Uterus (tissue), 4 donors: Measurements from ENCODE around the gene VWC2L. TPM values are rescaled to one million over a fixed set of nuclear protein-coding genes. Genes with fewer than 3 reads are reported as not detected.

Source experiments
- DNase-seq, 2 donors: peaks; one replicate each; pipeline ENCODE4 v3.0.0-alpha.2; 2019 to 2020
- H3K27ac ChIP-seq, 2 donors: fragments of 200-600 bp; sonication (generic); 1 replicate in 1 of 2; 2 replicates in 1 of 2; pipeline ENCODE4 v1.5.1; 2016 to 2018
- H3K27me3 ChIP-seq, 2 donors: fragments of 200-600 bp; sonication (generic); one replicate each; pipeline ENCODE4 v1.5.1; 2018 to 2019; ENCODE audit warnings: control low read depth in 1 of 2
- H3K36me3 ChIP-seq, 2 donors: fragments of 200-600 bp; sonication (generic); one replicate each; pipeline ENCODE4 v1.5.1; 2019; ENCODE audit warnings: control low read depth in 1 of 2
- H3K4me1 ChIP-seq, 2 donors: fragments of 200-600 bp; sonication (generic); one replicate each; pipeline ENCODE4 v1.5.1; 2018 to 2019; ENCODE audit warnings: control low read depth in 1 of 2
- H3K4me3 ChIP-seq, 2 donors: fragments of 200-600 bp; sonication (generic); 1 replicate in 1 of 2; 2 replicates in 1 of 2; pipeline ENCODE4 v1.5.1; 2018 to 2019; ENCODE audit warnings: mild to moderate bottlenecking in 1 of 2
- H3K9me3 ChIP-seq, 2 donors: fragments of 200-600 bp; sonication (generic); one replicate each; pipeline ENCODE4 v1.5.1; 2019; ENCODE audit warnings: control low read depth in 1 of 2
- POLR2A ChIP-seq, 2 donors: fragments of 450-650 bp; IDR thresholded peaks; one replicate each; pipeline ENCODE4 v1.6.1; 2016; ENCODE audit warnings: antibody characterized with exemption in 2 of 2, mild to moderate bottlenecking in 1 of 2, moderate library complexity in 1 of 2
- intact Hi-C: fragments of 100-400 bp; cut with DNase I; formaldehyde crosslinking; loops from one replicate; pipeline ENCODE4 v1.15.1; 2023; ENCODE audit warnings: low total_unique reads
- total RNA-seq, 4 donors: library from RNA; depleted of rRNA in 3 of 4; stranded (reverse); fragments of >200 nt in 3 of 4; gene quantifications; one replicate each; pipeline versions ENCODE4 v1.1.0 to v1.2.4, GENCODE V29; 2014 to 2023
- TF ChIP-seq, protein P1 (sequence below), 4 experiments: fragments of 200-600 bp in 2 of 4; fragments of 450-650 bp in 2 of 4; sonication (generic) in 2 of 4; IDR thresholded peaks; one replicate each; pipeline ENCODE4 v1.5.1; 2016 to 2019; ENCODE audit warnings: antibody characterized with exemption in 4 of 4, mild to moderate bottlenecking in 2 of 4, moderate library complexity in 1 of 4
- donor health status: DM: yes; HTN: yes; CAD: no.

The VWC2L gene
- total RNA-seq, 4 donors from 2014 or later, result 0.21 TPM; not detected in 3

DNA sequence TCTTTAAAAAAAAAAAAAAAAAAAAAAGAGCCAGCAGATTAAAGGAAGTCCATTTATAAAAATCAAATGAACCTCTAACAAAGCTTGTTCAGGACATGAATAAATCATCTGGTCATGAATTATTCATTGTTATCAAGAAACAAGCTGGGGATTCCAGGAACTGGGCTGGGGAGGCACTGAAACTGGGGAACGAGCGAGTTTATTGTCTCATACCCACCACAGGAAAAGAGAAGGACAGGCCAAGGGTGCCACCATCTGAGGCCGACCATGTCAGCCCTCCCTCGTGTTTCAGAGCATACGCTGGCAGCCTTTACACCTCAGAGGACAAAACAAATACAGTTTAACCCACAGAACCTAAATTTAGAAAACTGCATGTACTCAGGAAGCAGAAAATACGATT lies 164.2 kb downstream of the VWC2L start:
- intact Hi-C loops, result no loop called here
- Histone ChIP-seq H3K27me3 (no peaks in the 10 kb centered on the region), H3K4me3 (no peak overlapping the region), H3K36me3 (no peaks in the 10 kb centered on the region), H3K4me1 (no peaks in the 10 kb centered on the region), H3K9me3 (no peaks in the 10 kb centered on the region), H3K27ac (no peak overlapping the region)
- DNase-seq, result no peak
- TF ChIP-seq, protein P1, sequence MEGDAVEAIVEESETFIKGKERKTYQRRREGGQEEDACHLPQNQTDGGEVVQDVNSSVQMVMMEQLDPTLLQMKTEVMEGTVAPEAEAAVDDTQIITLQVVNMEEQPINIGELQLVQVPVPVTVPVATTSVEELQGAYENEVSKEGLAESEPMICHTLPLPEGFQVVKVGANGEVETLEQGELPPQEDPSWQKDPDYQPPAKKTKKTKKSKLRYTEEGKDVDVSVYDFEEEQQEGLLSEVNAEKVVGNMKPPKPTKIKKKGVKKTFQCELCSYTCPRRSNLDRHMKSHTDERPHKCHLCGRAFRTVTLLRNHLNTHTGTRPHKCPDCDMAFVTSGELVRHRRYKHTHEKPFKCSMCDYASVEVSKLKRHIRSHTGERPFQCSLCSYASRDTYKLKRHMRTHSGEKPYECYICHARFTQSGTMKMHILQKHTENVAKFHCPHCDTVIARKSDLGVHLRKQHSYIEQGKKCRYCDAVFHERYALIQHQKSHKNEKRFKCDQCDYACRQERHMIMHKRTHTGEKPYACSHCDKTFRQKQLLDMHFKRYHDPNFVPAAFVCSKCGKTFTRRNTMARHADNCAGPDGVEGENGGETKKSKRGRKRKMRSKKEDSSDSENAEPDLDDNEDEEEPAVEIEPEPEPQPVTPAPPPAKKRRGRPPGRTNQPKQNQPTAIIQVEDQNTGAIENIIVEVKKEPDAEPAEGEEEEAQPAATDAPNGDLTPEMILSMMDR (IDR thresholded peaks at IDR 0.05), result no peak

DNA sequence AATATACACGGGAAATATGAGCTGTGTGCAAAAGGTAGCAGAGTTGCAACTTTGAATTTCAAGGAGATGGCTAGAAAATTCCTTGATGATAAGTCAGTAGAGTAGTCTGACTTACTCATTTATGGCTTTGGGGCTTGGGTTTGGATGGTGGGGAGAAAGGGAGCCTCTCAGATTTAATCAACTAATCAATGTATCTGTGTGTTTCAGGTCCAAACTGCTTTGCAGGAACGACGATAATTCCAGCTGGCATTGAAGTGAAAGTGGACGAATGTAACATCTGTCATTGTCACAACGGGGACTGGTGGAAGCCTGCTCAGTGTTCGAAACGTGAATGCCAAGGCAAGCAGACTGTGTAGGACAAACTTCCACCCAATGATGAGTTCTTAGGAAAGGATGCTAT lies 164.6 kb downstream of the VWC2L start:
- H3K4me1 ChIP-seq, result no peaks in the 10 kb centered on the region
- intact Hi-C loops, result no loop called here
- TF ChIP-seq, protein P1 (IDR thresholded peaks at IDR 0.05), result no peak
- TF ChIP-seq POLR2A (IDR thresholded peaks at IDR 0.05), result no peak
- H3K36me3 ChIP-seq, result no peaks in the 10 kb centered on the region
- no peak overlapping the region for H3K27ac ChIP-seq
- no peak for DNase-seq
- no peaks in the 10 kb centered on the region for H3K9me3 ChIP-seq
- no peak overlapping the region for H3K4me3 ChIP-seq
- H3K27me3 ChIP-seq, result no peaks in the 10 kb centered on the region

DNA sequence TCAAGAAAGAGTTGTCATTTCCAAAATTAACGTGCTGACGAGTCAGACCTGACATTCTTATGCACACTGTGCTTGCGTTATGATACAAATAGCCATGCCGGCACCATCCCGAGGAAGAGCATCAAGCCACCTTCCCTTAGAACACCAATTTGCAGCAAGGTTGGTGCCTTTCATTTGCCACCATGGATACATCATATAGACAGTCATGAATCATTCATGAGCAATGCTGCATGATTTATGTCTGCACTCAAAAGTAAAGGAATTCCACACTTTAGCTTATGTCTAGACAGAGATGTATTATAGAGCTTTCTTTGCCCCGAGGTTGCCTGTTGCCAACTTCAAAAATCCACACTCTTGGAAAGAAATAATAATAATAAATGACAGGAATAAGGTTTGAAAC lies 166.9 kb downstream of the VWC2L start:
- no peak overlapping the region for H3K4me3 ChIP-seq
- TF ChIP-seq, protein P1 (IDR thresholded peaks at IDR 0.05), result no peak
- TF ChIP-seq POLR2A (IDR thresholded peaks at IDR 0.05), result no peak
- H3K9me3 ChIP-seq, result no peaks in the 10 kb centered on the region
- no peak overlapping the region for H3K27ac ChIP-seq
- intact Hi-C loops, result no loop called here
- H3K4me1 ChIP-seq, result no peaks in the 10 kb centered on the region
- H3K36me3 ChIP-seq, result no peaks in the 10 kb centered on the region
- H3K27me3 ChIP-seq, result no peaks in the 10 kb centered on the region
- no peak for DNase-seq

DNA sequence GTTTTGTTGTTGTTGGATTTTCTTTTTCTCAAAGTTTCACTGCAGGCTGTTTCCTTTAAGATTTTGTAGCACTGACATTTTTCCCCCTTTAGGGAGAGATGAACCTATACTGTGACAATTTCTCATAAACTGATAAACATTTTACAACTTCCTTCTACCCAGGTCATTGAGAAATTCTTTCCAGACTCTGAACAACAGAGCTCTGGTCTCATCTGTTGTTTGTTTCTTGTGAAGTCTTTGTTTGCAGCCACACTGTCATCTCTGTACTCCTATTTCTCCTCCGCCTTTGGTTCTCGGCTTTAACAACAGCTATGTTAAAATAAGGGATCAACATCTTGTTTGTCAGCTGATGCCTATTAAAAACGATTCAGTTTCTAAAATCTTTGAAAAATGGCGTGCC lies 167.6 kb downstream of the VWC2L start:
- no peak for DNase-seq
- Histone ChIP-seq H3K9me3 (no peaks in the 10 kb centered on the region), H3K36me3 (no peaks in the 10 kb centered on the region), H3K4me1 (no peaks in the 10 kb centered on the region), H3K4me3 (no peak overlapping the region), H3K27ac (no peak overlapping the region), H3K27me3 (no peaks in the 10 kb centered on the region)
- intact Hi-C loops, result no loop called here
- TF ChIP-seq POLR2A (IDR thresholded peaks at IDR 0.05), result no peak
- TF ChIP-seq, protein P1 (IDR thresholded peaks at IDR 0.05), result no peak

DNA sequence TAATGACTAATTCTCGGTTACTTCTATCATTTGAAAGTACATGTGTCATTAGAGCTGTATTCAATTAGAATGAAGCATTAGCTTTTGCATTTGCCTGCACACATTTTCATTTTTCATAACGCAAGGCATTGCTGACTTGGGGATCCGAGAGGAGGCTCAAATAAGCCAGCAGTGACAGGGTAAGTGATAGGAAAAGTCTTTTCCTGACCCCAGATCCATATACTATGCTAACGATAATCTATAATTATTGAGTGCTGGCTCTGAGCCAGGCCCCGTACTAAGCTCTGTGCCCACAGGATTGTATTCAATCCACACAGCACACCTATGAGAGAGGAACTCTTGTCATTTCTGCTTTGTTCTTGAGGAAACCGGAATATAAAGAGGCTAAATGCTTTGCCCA lies 168.2 kb downstream of the VWC2L start:
- Histone ChIP-seq H3K4me1 (no peaks in the 10 kb centered on the region), H3K9me3 (no peaks in the 10 kb centered on the region), H3K36me3 (no peaks in the 10 kb centered on the region), H3K27ac (no peak overlapping the region), H3K4me3 (no peak overlapping the region), H3K27me3 (no peaks in the 10 kb centered on the region)
- TF ChIP-seq, protein P1 (IDR thresholded peaks at IDR 0.05), result no peak
- no peak for TF ChIP-seq POLR2A (IDR thresholded peaks at IDR 0.05)
- no peak for DNase-seq
- intact Hi-C loops, result no loop called here
